ENCODE results near the gene NCBP3. TPM values are rescaled to one million over a fixed set of nuclear protein-coding genes. Genes with fewer than 3 reads are reported as not detected.

NCBP3 gene
- total RNA-seq, 1 donor from 2014 or later: 34.9 TPM

DNA sequence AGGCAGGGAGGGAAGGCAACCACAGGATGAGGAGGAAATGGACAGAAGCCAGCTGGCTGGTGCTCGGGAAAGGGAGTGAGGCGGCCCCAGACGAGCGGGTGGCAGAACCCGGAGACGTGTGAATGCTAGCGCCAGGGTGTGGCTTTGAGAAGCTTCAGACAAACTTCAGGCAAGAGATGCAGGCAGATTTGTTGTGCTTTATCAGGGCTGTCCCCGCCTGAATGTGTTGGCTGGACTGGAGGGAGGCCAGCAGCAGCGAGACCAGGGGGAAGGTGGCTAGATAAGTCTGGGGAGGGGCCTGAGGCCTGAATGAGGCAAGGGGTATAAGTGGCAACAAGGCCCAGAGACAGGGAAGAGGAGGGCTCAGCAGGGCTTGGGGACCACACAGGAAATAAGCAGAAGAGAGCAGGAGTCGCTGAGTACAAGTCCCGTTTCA, 24.8 kb upstream of the NCBP3 start:
- no peak overlapping the region for H3K4me3 ChIP-seq
- no peaks in the 10 kb centered on the region for H3K4me1 ChIP-seq
- no peak for DNase-seq
- peaks cover 28% of the 10 kb centered on the region for H3K36me3 ChIP-seq
- no peak overlapping the region for H3K27ac ChIP-seq
- intact Hi-C loops (cut with DNase I): no loop called here
- H3K27me3 ChIP-seq: no peaks in the 10 kb centered on the region
- TF ChIP-seq, protein P1, sequence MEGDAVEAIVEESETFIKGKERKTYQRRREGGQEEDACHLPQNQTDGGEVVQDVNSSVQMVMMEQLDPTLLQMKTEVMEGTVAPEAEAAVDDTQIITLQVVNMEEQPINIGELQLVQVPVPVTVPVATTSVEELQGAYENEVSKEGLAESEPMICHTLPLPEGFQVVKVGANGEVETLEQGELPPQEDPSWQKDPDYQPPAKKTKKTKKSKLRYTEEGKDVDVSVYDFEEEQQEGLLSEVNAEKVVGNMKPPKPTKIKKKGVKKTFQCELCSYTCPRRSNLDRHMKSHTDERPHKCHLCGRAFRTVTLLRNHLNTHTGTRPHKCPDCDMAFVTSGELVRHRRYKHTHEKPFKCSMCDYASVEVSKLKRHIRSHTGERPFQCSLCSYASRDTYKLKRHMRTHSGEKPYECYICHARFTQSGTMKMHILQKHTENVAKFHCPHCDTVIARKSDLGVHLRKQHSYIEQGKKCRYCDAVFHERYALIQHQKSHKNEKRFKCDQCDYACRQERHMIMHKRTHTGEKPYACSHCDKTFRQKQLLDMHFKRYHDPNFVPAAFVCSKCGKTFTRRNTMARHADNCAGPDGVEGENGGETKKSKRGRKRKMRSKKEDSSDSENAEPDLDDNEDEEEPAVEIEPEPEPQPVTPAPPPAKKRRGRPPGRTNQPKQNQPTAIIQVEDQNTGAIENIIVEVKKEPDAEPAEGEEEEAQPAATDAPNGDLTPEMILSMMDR (IDR thresholded peaks at IDR 0.05): no peak
- no peaks in the 10 kb centered on the region for H3K9me3 ChIP-seq
- ATAC-seq: peak; percentile 38

GRCh38 chr17:3867606-3868005, 21.6 kb upstream of the NCBP3 start:
- intact Hi-C loops (cut with DNase I): no loop called here
- Histone ChIP-seq H3K27me3 (no peaks in the 10 kb centered on the region), H3K4me1 (peaks cover 7% of the 10 kb centered on the region), H3K36me3 (peaks cover 10% of the 10 kb centered on the region), H3K4me3 (no peak overlapping the region), H3K27ac (no peak overlapping the region), H3K9me3 (no peaks in the 10 kb centered on the region)
- TF ChIP-seq, protein P1 (IDR thresholded peaks at IDR 0.05): no peak
- DNase-seq (no peak), ATAC-seq (no peak)

DNA sequence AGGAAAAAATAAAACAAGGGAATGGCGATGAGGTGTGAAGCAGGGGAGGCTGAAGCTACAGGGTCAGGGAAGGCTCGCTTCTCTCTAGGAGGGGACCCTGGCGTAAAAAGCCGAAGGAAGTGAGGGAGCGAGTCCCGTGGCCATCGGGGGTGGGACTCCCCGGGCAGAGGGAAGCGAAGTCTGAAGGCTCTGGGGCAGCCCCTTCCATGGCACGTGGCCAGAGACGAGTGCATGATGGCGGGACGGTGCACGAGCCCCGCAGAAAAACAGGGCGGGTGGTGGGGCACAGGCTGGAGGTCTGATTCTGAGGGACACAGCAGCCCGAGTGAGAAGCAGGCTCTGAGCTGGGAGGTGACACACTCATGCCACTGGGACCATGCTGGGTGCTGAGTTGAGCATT, 21.1 kb upstream of the NCBP3 start:
- H3K4me3 ChIP-seq: no peak overlapping the region
- no peaks in the 10 kb centered on the region for H3K9me3 ChIP-seq
- no peak overlapping the region for H3K27ac ChIP-seq
- intact Hi-C loops (cut with DNase I): no loop called here
- H3K36me3 ChIP-seq: peaks cover 5% of the 10 kb centered on the region
- no peak for DNase-seq
- TF ChIP-seq, protein P1 (IDR thresholded peaks at IDR 0.05): no peak
- no peaks in the 10 kb centered on the region for H3K27me3 ChIP-seq
- no peak for ATAC-seq
- H3K4me1 ChIP-seq: peaks cover 7% of the 10 kb centered on the region

GRCh38 chr17:3866276-3866675, 20.2 kb upstream of the NCBP3 start:
- H3K27me3 ChIP-seq: no peaks in the 10 kb centered on the region
- H3K4me3 ChIP-seq: no peak overlapping the region
- H3K9me3 ChIP-seq: no peaks in the 10 kb centered on the region
- intact Hi-C loops (cut with DNase I): no loop called here
- H3K27ac ChIP-seq: no peak overlapping the region
- H3K4me1 ChIP-seq: peaks cover 7% of the 10 kb centered on the region
- H3K36me3 ChIP-seq: no peaks in the 10 kb centered on the region
- TF ChIP-seq, protein P1 (IDR thresholded peaks at IDR 0.05): no peak
- no peak for ATAC-seq
- no peak for DNase-seq

DNA sequence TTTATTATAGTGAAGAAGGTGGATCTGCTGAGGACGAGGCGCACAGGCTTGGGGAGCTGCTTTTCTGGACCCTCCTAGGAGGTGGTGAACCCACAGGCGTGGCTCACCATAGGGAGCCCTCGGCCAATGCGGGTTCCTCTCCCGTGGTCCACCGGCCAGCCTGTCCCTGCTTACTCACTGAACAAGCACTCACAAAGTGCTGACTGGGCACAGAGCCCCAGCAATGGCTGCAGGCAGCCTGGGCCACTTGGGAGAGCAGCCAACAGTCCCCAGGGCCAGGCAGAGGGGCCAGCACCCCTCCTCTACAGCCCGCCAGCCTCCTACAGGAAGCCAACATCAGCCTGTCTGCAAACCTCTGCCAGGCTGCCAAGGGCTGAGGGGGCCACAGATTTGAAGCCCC, 19.1 kb upstream of the NCBP3 start:
- TF ChIP-seq, protein P1 (IDR thresholded peaks at IDR 0.05): no peak
- peak; percentile 80 for DNase-seq
- Histone ChIP-seq H3K27ac (no peak overlapping the region), H3K4me1 (peaks cover 7% of the 10 kb centered on the region), H3K36me3 (peaks cover 8% of the 10 kb centered on the region), H3K9me3 (no peaks in the 10 kb centered on the region), H3K4me3 (no peak overlapping the region), H3K27me3 (no peaks in the 10 kb centered on the region)
- ATAC-seq: peak; percentile 66
- intact Hi-C loops (cut with DNase I): no loop called here

GRCh38 chr17:3864534-3864933, 18.5 kb upstream of the NCBP3 start:
- TF ChIP-seq, protein P1 (IDR thresholded peaks at IDR 0.05): no peak
- DNase-seq (no peak), ATAC-seq (no peak)
- Histone ChIP-seq H3K4me1 (peaks cover 7% of the 10 kb centered on the region), H3K4me3 (no peak overlapping the region), H3K27ac (no peak overlapping the region), H3K27me3 (no peaks in the 10 kb centered on the region), H3K9me3 (no peaks in the 10 kb centered on the region), H3K36me3 (peaks cover 12% of the 10 kb centered on the region)
- intact Hi-C loops (cut with DNase I): no loop called here

Measured in upper lobe of right lung (tissue), 1 donor.